Stimulated activated CD8-positive, alpha-beta memory T cell treated with anti-CD3 and anti-CD28 coated beads, Interleukin-4, amount 100 ng/mL, for 1 hour (primary cell): ENCODE data around the gene CST5.
"Not testable (repeated sequence)": the region's sequence is repeated elsewhere in the genome, so short reads cannot be mapped to it uniquely, and the experiment has no call there.

ENCODE experiments used
- DNase-seq, 2 donors: peaks; one replicate each; pipeline ENCODE4 v3.0.0-alpha.2; 2020; ENCODE audit warnings: low read depth in 2 of 2, low spot score in 1 of 2

Gene CST5

GRCh38 chr20:23879328-23879798 lies at the start of gene CST5:
Gene CST5 (minus strand): TSS chr20:23879748. CDS start chr20:23879676, 72 bp downstream.
- DNase-seq = no peak

- peak in 1 of 2 donors; percentile 3 for DNase-seq
Observed at GRCh38 chr20:23928788-23929187, 49.2 kb upstream of the CST5 start.

GRCh38 chr20:23928353-23928752 lies 48.8 kb upstream of the CST5 start:
- DNase-seq = no peak

GRCh38 chr20:23926944-23927872 lies 47.7 kb upstream of the CST5 start:
- no peak for DNase-seq

- no peak for DNase-seq
Observed at GRCh38 chr20:23926526-23926880, 47.0 kb upstream of the CST5 start.

- DNase-seq = no peak
Observed at GRCh38 chr20:23925789-23926525, 46.4 kb upstream of the CST5 start.

- no peak for DNase-seq
Observed at GRCh38 chr20:23924751-23925150, 45.2 kb upstream of the CST5 start.

- DNase-seq = no peak
Observed at GRCh38 chr20:23923891-23924435, 44.4 kb upstream of the CST5 start.

- no peak for DNase-seq
Observed at GRCh38 chr20:23923311-23923710, 43.8 kb upstream of the CST5 start.

- DNase-seq = no peak
Observed at GRCh38 chr20:23920408-23921325, 41.1 kb upstream of the CST5 start.

GRCh38 chr20:23918896-23919295 lies 39.3 kb upstream of the CST5 start:
- DNase-seq = no peak

GRCh38 chr20:23918101-23918862 lies 38.7 kb upstream of the CST5 start:
- DNase-seq = no peak

GRCh38 chr20:23917024-23917725 lies 37.6 kb upstream of the CST5 start:
- DNase-seq = no peak

- no peak for DNase-seq
Observed at GRCh38 chr20:23915844-23916243, 36.3 kb upstream of the CST5 start.

- DNase-seq = not testable (repeated sequence)
Observed at GRCh38 chr20:23914469-23914868, 34.9 kb upstream of the CST5 start.

- no peak for DNase-seq
Observed at GRCh38 chr20:23910210-23910609, 30.7 kb upstream of the CST5 start.

- DNase-seq = no peak
Observed at GRCh38 chr20:23909390-23909789, 29.8 kb upstream of the CST5 start.

- DNase-seq = no peak
Observed at GRCh38 chr20:23907579-23907978, 28.0 kb upstream of the CST5 start.

- DNase-seq = not testable (repeated sequence)
Observed at GRCh38 chr20:23902396-23902795, 22.8 kb upstream of the CST5 start.
